SK-N-SH (cell line): ENCODE results near the gene SIGLECL1. TPM values are rescaled to one million over a fixed set of nuclear protein-coding genes. Genes with fewer than 3 reads are reported as not detected.

ENCODE experiments used
- CTCF ChIA-PET: fragments of 300-600, 350-600 bp; formaldehyde crosslinking; extraction: SDS; loops from one replicate; lab custom pipeline; 2021; lab: Yijun Ruan, JAX
- POLR2A ChIA-PET: fragments of 350-600 bp; sonication (Branson Sonifier 250); formaldehyde crosslinking; extraction: SDS; loops from one replicate; lab custom pipeline; 2020; ENCODE audit warnings: antibody characterized with exemption, inconsistent platforms; lab: Yijun Ruan, JAX
- DNase-seq: peaks from one replicate; pipeline ENCODE4 v3.0.0; 2012
- H2AFZ ChIP-seq: fragments of 200-600 bp; sonication (generic); 2 replicates; pipeline ENCODE4 v1.8.1; 2016; ENCODE audit warnings: antibody characterized with exemption, mild to moderate bottlenecking, low read depth
- H3F3A ChIP-seq: fragments of 200-600 bp; sonication (generic); replicated peaks from 2 replicates; pipeline ENCODE3; 2016; ENCODE audit warnings: antibody characterized with exemption, mild to moderate bottlenecking; ENCODE audit not compliant: insufficient read depth
- H3K27ac ChIP-seq, 2 experiments: fragments of 200-500 bp in 1 of 2; fragments of 200-600 bp in 1 of 2; sonication (Bioruptor generic) in 1 of 2; sonication (generic), shearing (Covaris generic) in 1 of 2; 2 replicates each; pipeline versions ENCODE4 v1.5.1 to v1.6.1; 2014 to 2016; ENCODE audit warnings: low read depth in 2 of 2, inconsistent platforms in 1 of 2, low read length in 1 of 2, mild to moderate bottlenecking in 1 of 2, mixed read lengths in 1 of 2
- H3K27me3 ChIP-seq: fragments of 200-600 bp; sonication (generic), shearing (Covaris generic); 2 replicates; pipeline ENCODE4 v1.6.1; 2016; ENCODE audit warnings: mixed run types; ENCODE audit not compliant: insufficient read depth
- H3K36me3 ChIP-seq, 2 experiments: fragments of 200-500 bp in 1 of 2; fragments of 200-600 bp in 1 of 2; sonication (Bioruptor generic) in 1 of 2; sonication (generic) in 1 of 2; replicated peaks in 1 of 2; 2 replicates each; pipeline versions ENCODE3 to v1.5.1; 2014 to 2016; ENCODE audit warnings: low read length in 1 of 2, mild to moderate bottlenecking in 1 of 2; ENCODE audit not compliant: insufficient read depth in 2 of 2, control insufficient read depth in 1 of 2
- H3K4me1 ChIP-seq, 2 experiments: fragments of 200-500 bp in 1 of 2; fragments of 200-600 bp in 1 of 2; sonication (Bioruptor generic) in 1 of 2; sonication (generic), shearing (Covaris generic) in 1 of 2; 2 replicates each; pipeline versions ENCODE4 v1.5.1 to v1.6.1; 2014 to 2016; ENCODE audit warnings: low read depth in 1 of 2, low read length in 1 of 2, mixed run types in 1 of 2; ENCODE audit not compliant: insufficient read depth in 2 of 2, control insufficient read depth in 1 of 2
- H3K4me2 ChIP-seq: fragments of 200-600 bp; sonication (generic), shearing (Covaris generic); 2 replicates; pipeline ENCODE4 v1.6.1; 2017; ENCODE audit warnings: mixed run types
- H3K4me3 ChIP-seq, 2 experiments: fragments of 200-500 bp in 1 of 2; fragments of 200-600 bp in 1 of 2; sonication (Bioruptor generic) in 1 of 2; sonication (generic), shearing (Covaris generic) in 1 of 2; 2 replicates each; pipeline versions ENCODE4 v1.5.1 to v1.8.1; 2014 to 2016; ENCODE audit warnings: low read depth in 2 of 2, inconsistent platforms in 1 of 2, low read length in 1 of 2, mild to moderate bottlenecking in 1 of 2, mixed read lengths in 1 of 2, moderate library complexity in 1 of 2
- H3K79me2 ChIP-seq: fragments of 200-600 bp; sonication (generic); 2 replicates; pipeline ENCODE4 v1.8.1; 2017; ENCODE audit warnings: mild to moderate bottlenecking; ENCODE audit not compliant: insufficient read depth
- H3K9ac ChIP-seq: fragments of 200-600 bp; sonication (generic); 2 replicates; pipeline ENCODE4 v1.6.1; 2017; ENCODE audit warnings: mixed run types
- H3K9me2 ChIP-seq: fragments of 200-600 bp; sonication (generic); 2 replicates; pipeline ENCODE4 v1.6.1; 2017; ENCODE audit warnings: mixed run types
- H3K9me3 ChIP-seq: fragments of 200-600 bp; sonication (generic); 2 replicates; pipeline ENCODE4 v1.6.1; 2017; ENCODE audit warnings: mixed run types, mild to moderate bottlenecking, moderate library complexity
- H4K20me1 ChIP-seq: fragments of 200-600 bp; sonication (generic); 2 replicates; pipeline ENCODE4 v1.6.1; 2017; ENCODE audit warnings: mild to moderate bottlenecking, mixed run types; ENCODE audit not compliant: insufficient read depth
- CHD2 ChIP-seq: fragments of 150-350 bp; IDR thresholded peaks from 2 replicates; pipeline ENCODE4 v1.6.1; 2018; ENCODE audit warnings: low read length; ENCODE audit not compliant: partially characterized antibody
- CTCF ChIP-seq: fragments of 200-600 bp; sonication (generic); IDR thresholded peaks from 2 replicates; pipeline ENCODE4 v1.6.1; 2017; ENCODE audit warnings: antibody characterized with exemption, mild to moderate bottlenecking, moderate library complexity
- EP300 ChIP-seq, 2 experiments: IDR thresholded peaks; 2 replicates each; pipeline versions ENCODE4 v1.4.0 to v1.6.1; 2012; ENCODE audit warnings: borderline replicate concordance in 1 of 2, low read depth in 1 of 2, low read length in 1 of 2
- FOSL2 ChIP-seq: IDR thresholded peaks from 2 replicates; pipeline ENCODE4 v1.4.0; 2012; ENCODE audit warnings: low read depth, mild to moderate bottlenecking, moderate library complexity, borderline replicate concordance
- FOXM1 ChIP-seq: IDR thresholded peaks from 2 replicates; pipeline ENCODE4 v1.4.0; 2012; ENCODE audit warnings: low read depth, mild to moderate bottlenecking
- GABPA ChIP-seq: IDR thresholded peaks from 2 replicates; pipeline ENCODE4 v1.4.0; 2012; ENCODE audit warnings: low read depth, mild to moderate bottlenecking
- IRF3 ChIP-seq: fragments of 150-350 bp; IDR thresholded peaks from 2 replicates; pipeline ENCODE4 v1.6.1; 2016; ENCODE audit warnings: mild to moderate bottlenecking, low read depth, low read length
- MXI1 ChIP-seq: IDR thresholded peaks from 2 replicates; pipeline ENCODE4 v1.6.1; 2012; ENCODE audit warnings: mild to moderate bottlenecking, low read depth, low read length, improper control_type of control experiment
- RAD21 ChIP-seq: IDR thresholded peaks from 2 replicates; pipeline ENCODE4 v1.6.1; 2012; ENCODE audit warnings: mild to moderate bottlenecking, low read length
- RCOR1 ChIP-seq: fragments of 150-350 bp; IDR thresholded peaks from 2 replicates; pipeline ENCODE4 v1.6.1; 2017; ENCODE audit warnings: antibody characterized with exemption, low read length
- TAF1 ChIP-seq: IDR thresholded peaks from 2 replicates; pipeline ENCODE4 v1.6.1; 2012; ENCODE audit warnings: low read depth, mild to moderate bottlenecking, low read length, moderate library complexity, borderline replicate concordance
- TCF12 ChIP-seq: IDR thresholded peaks from 2 replicates; pipeline ENCODE4 v1.4.0; 2012
- TEAD4 ChIP-seq: IDR thresholded peaks from 2 replicates; pipeline ENCODE4 v1.4.0; 2012; ENCODE audit warnings: mild to moderate bottlenecking, borderline replicate concordance; ENCODE audit not compliant: insufficient read depth
- WGBS: methylation state at CpG from one replicate; pipeline ENCODE4 v1.1.6; 2017; ENCODE audit warnings: low lambda C conversion rate; 5-methylcytosine and 5-hydroxymethylcytosine counted together
- polyA plus RNA-seq, 3 experiments: library from polyadenylated mRNA; depleted of rRNA; stranded (reverse); fragments of >200 nt; gene quantifications; 2 replicates each; pipeline ENCODE4 v1.2.3, GENCODE V29; 2012
- TF ChIP-seq, protein P1 (sequence below): IDR thresholded peaks from 2 replicates; pipeline ENCODE4 v1.4.0; 2012; ENCODE audit warnings: low read depth
- TF ChIP-seq, protein P2 (sequence below): fragments of 150-350 bp; IDR thresholded peaks from 2 replicates; pipeline ENCODE4 v1.6.1; 2017; ENCODE audit warnings: antibody characterized with exemption, low read length, low read depth, borderline replicate concordance

SIGLECL1 gene
- polyA plus RNA-seq, 1 of the 3 experiments (the other 2 are of a cell fraction), result not detected

- CTCF ChIA-PET, result interaction anchor here (0.6 to 1.6 kb wide), 4 partner anchors 19 to 207 kb away, joined by 3 to 5 read pairs (median 3); no protein-coding TSS in a partner anchor
- WGBS, result 26% methylated on average over 3 of the region's 5 CpGs
Observed at GRCh38 chr19:51297406-51297805, 46.5 kb downstream of the SIGLECL1 start.

DNA sequence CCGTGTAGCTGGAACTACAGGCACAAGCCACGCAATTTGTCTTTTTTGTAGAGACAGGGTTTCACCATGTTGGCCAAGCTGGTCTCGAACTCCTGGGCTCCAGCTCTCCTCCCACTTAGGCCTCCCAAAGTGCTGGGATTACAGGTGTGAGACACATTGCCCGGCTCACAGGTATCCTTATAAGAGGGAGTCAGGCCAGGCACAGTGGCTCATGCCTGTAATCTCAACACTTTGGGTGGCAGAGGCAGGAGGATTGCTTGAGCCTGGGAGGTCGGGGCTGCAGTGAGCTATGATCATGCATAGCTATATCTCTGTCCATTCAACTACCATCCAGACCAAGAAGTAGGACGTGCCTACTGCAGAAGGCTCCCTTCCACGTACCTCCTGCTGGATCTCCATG, 50.4 kb downstream of the SIGLECL1 start:
- Histone ChIP-seq H3K9me2 (no peaks in the 10 kb centered on the region), H2AFZ (no peak overlapping the region), H3K4me1 (no peaks in the 10 kb centered on the region), H3K27me3 (peaks cover 7% of the 10 kb centered on the region; the same call in 1 of the 2 replicates), H3K4me3 (no peak overlapping the region), H3K36me3 (no peaks in the 10 kb centered on the region), H4K20me1 (no peaks in the 10 kb centered on the region), H3K9me3 (no peaks in the 10 kb centered on the region), H3F3A (no peaks in the 10 kb centered on the region), H3K9ac (no peak overlapping the region), H3K4me2 (no peak overlapping the region), H3K27ac (no peak overlapping the region), H3K79me2 (no peaks in the 10 kb centered on the region)
- no peak for DNase-seq
- WGBS, result 1% methylated on average over 7 of the region's 7 CpGs
- ChIA-PET POLR2A (no interaction called here), CTCF (interaction anchor here (1.1 to 1.2 kb wide), 3 partner anchors 13 to 42 kb away, joined by 3 read pairs; no protein-coding TSS in a partner anchor)
- TF ChIP-seq, protein P1, sequence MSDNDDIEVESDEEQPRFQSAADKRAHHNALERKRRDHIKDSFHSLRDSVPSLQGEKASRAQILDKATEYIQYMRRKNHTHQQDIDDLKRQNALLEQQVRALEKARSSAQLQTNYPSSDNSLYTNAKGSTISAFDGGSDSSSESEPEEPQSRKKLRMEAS, result no peak

More at GRCh38 chr19:51297406-51297805, 46.5 kb downstream of the SIGLECL1 start:
- TF ChIP-seq FOSL2, result no peak
- Histone ChIP-seq H3F3A (no peaks in the 10 kb centered on the region), H4K20me1 (no peaks in the 10 kb centered on the region), H3K79me2 (no peaks in the 10 kb centered on the region), H3K27me3 (peaks cover 41% of the 10 kb centered on the region; the same call in 1 of the 2 replicates), H3K4me2 (no peak overlapping the region), H3K36me3 (no peaks in the 10 kb centered on the region), H3K9me3 (no peaks in the 10 kb centered on the region), H3K9ac (no peak overlapping the region), H3K9me2 (no peaks in the 10 kb centered on the region), H3K4me3 (no peak overlapping the region), H3K27ac (no peak overlapping the region), H2AFZ (no peak overlapping the region), H3K4me1 (no peaks in the 10 kb centered on the region)
- DNase-seq, result no peak
- POLR2A ChIA-PET, result no interaction called here

DNA sequence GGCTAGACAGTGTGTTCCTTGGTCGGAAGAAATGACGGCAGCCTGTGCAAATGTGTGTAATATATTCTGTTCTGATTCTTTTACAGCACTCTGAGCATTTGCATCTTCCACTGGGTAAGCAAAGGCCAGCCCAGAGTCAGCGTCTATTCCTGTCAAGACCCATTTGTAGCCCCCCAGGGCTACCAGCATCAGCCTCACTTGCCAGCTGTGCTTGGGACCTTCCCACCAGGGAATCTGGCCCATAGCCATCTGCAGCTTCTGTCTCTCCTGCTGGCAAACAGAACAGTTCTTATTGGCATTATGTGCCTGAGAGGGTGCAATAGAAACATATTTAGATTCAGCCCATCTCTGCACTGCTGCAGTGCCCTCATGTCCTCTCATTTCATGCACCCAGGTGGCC, 54.6 kb downstream of the SIGLECL1 start:
- Histone ChIP-seq H3F3A (no peaks in the 10 kb centered on the region), H2AFZ (no peak overlapping the region), H3K36me3 (no peaks in the 10 kb centered on the region), H3K4me1 (no peaks in the 10 kb centered on the region), H4K20me1 (no peaks in the 10 kb centered on the region), H3K4me2 (no peak overlapping the region), H3K79me2 (no peaks in the 10 kb centered on the region), H3K27me3 (no peaks in the 10 kb centered on the region), H3K4me3 (no peak overlapping the region), H3K9ac (no peak overlapping the region), H3K9me3 (no peaks in the 10 kb centered on the region), H3K27ac (no peak overlapping the region), H3K9me2 (no peaks in the 10 kb centered on the region)
- POLR2A ChIA-PET, result no interaction called here
- 5% methylated on average over 3 of the region's 3 CpGs for WGBS
- TF ChIP-seq IRF3, result no peak
- no peak for TF ChIP-seq FOSL2
- TF ChIP-seq RAD21, result no peak
- TF ChIP-seq FOXM1, result no peak
- no peak for TF ChIP-seq TAF1
- TF ChIP-seq GABPA, result no peak
- no peak for TF ChIP-seq EP300 (IDR thresholded peaks at IDR 0.05; ENCODE audit: borderline replicate concordance in 1 of 2, low read depth in 1 of 2, low read length in 1 of 2)
- TF ChIP-seq, protein P1, result no peak
- TF ChIP-seq CHD2, result no peak
- no peak for TF ChIP-seq TCF12
- TF ChIP-seq CTCF, result no peak
- no peak for TF ChIP-seq RCOR1
- TF ChIP-seq MXI1, result no peak
- TF ChIP-seq TEAD4, result no peak
- TF ChIP-seq, protein P2, sequence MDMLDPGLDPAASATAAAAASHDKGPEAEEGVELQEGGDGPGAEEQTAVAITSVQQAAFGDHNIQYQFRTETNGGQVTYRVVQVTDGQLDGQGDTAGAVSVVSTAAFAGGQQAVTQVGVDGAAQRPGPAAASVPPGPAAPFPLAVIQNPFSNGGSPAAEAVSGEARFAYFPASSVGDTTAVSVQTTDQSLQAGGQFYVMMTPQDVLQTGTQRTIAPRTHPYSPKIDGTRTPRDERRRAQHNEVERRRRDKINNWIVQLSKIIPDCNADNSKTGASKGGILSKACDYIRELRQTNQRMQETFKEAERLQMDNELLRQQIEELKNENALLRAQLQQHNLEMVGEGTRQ, result no peak
- CTCF ChIA-PET, result interaction anchor here (0.7 kb wide), 1 partner anchor 44 kb away, joined by 3 read pairs; no protein-coding TSS in a partner anchor
- DNase-seq, result no peak
